Measurements from ENCODE around the gene GMPPB.
"Not testable (repeated sequence)": the region's sequence is repeated elsewhere in the genome, so short reads cannot be mapped to it uniquely, and the experiment has no call there.

Gene GMPPB

DNA sequence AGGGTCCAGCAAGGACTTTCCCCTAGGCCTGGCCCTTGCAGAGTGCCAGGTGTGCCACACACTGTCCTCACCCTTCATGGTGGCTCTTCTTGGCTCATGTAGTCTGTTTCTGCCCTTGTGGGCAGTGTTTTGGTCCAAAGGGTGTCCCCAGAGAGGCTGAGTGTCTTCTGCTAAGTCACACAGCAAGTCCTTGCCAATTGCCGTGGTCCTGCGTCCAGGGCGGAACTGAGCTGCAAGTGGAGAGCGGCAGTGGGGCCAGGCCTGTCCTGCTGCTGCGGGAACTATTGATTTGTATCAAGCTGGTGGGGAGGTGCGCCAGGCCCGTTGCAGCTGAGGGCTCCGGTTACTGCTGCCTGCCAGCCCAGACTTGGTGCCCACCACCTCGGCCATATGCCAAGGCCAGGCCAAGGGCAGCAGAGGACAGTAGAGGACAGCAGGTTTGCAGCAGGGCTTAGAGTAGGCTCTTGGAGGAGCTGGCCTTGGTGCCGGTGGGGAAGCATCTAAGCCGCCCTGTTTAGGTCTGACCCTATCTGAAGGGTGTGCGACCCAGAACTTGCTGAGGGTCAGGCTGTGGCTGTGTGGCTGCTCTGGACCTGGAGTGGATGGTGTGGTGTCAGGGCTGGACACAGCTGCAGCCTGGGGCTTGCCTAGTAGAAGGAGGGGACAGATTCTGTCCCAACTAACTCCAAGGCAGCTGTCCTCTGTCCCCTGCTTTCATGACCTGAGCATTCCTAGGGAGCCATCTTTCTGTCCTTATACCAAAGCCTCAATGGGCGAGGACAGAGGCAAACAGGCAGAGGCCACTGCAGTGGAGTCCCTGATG, 8.8 kb downstream of the GMPPB start:
- no peak for DNase-seq (ENCODE audit: low read depth in 2 of 3, low spot score in 2 of 3)

GRCh38 chr3:49713336-49714105, 10.2 kb downstream of the GMPPB start:
- DNase-seq (ENCODE audit: low read depth in 2 of 3, low spot score in 2 of 3) = no peak

DNA sequence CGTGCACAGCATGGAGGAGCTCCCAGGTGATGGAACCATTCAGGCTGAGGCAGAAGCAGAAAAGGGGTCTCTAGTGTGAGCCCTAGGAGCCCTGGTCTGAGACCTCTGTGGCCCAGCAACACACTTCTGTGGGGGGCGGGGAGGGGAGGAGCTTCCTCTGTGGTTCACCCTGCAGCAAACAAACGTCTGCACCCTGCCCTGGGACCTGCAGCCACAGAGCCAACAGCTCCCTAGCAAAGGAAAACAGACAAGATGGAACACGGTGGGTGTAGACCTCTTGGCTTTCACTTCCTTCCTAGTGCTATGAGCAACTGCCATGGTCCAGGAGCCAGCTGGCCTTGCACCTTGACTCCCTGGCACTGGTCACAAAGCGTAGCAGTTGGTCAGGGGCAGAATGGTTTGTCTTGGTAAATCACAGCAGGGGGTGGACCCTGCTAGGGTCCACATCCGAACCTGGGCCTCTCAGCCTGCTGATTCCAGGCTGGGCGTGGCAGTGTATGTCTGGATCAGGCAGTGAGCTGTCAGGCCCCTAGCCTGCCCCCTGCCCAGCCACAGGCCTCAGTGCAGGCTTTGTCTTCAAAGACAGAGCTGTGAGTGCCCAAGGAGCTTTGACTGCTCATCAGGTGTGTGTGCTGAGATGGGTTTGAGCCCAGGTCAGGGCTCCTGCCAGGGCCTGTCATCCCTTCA, 11.0 kb downstream of the GMPPB start:
- no peak for DNase-seq (ENCODE audit: low read depth in 2 of 3, low spot score in 2 of 3)

DNA sequence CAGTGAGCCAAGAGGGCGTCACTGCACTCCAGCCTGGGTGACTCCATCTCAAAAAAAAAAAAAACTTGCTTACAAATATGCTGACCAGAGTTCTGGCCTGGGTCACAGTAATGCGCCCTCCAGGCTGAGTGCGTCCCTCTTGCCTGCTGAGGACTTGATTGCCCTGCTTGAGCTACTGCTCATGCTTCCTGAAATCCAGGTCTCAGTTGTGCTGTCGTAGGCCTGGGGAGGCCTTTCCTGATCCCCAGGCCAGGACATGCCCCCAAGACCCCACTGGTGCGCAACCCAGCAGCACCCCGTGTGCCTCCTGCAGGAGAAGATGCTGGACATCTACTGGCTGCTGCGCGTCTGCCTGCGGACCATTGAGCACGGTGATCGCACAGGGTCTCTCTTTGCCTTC, 11.6 kb downstream of the GMPPB start:
- DNase-seq (ENCODE audit: low read depth in 2 of 3, low spot score in 2 of 3) = no peak

DNA sequence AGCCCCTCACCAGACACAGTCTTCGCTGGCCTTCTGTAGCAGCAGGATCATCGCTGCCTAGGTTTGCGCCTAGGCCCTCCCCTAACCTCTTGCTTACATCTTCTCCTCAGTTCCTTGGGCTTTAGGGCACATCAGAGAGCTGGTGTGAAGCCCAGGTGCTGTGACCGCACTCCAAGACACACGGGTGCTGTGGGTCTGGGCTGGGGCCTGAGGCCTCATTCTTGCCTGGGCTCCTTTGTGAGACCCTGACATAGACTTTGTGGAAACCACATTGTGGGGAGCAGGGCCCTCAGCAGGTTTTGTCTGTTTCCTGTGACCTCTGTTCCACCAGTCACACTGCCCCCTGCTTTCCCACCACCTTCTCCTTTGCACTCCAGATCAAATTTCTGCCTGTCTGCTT, 12.3 kb downstream of the GMPPB start:
- DNase-seq (ENCODE audit: low read depth in 2 of 3, low spot score in 2 of 3) = no peak

GRCh38 chr3:49709852-49710251, 13.9 kb downstream of the GMPPB start:
- DNase-seq (ENCODE audit: low read depth in 2 of 3, low spot score in 2 of 3) = no peak

- DNase-seq (ENCODE audit: low read depth in 2 of 3, low spot score in 2 of 3) = no peak
Measured at GRCh38 chr3:49707113-49707480, 16.7 kb downstream of the GMPPB start.

DNA sequence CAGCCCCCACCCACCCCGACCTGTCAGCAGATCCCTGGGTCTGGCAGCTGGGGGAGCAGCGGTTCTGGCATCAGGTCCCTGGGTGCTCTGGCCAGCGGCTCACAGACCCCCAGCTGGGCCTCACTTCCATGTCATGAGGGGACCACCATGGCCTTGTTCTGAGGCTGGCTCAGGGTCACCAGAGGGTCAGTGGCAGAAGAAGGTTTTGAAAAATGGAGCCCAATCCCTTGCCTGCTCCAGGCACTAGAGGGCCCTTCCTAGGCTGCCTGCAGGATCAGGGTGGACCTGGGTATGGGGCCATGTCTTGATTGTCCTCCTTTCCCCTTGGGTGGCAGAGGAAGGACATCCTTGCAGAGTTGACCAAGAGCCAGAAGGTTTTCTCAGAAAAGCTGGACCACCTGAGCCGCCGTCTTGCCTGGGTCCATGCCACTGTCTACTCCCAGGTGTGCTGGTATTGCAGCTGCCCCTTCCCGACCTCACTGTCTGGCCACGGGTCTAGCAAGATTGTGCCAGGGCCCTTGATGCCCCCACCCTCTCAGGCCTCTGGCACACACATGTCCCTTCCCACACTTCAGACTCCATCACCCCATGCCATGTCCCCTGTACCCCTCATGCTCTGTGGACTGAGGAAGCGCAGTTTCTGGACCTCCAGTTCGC, 17.2 kb downstream of the GMPPB start:
- DNase-seq (ENCODE audit: low read depth in 2 of 3, low spot score in 2 of 3) = no peak

DNA sequence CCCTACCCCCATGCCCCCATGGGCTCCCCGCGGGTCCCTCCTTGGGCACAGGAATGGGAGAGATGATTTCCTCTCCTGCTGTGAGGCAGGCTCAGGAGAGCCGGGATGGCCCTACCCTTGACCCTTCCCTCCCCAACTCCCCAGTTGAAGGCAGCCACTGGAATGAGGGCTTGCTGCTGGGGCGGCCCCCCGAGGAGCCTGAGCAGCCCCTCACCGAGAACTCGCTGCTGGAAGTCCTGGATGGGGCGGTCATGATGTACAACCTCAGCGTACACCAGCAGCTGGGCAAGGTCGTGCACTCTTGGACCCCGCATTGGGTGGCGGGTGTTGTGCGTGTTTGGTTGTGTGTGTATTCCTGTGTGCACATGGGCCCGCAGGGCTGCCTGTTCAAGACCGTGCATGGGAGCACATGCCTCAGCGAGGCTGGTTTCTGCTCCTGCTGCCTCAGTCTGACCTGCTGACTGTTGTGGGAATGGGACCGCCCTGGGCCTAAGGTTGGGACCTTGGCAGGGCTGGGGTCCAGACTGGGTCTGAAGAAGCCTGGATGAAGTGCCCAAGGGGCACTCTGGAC, 18.3 kb downstream of the GMPPB start:
- DNase-seq (ENCODE audit: low read depth in 2 of 3, low spot score in 2 of 3) = no peak

GRCh38 chr3:49704629-49705028, 19.1 kb downstream of the GMPPB start:
- no peak for DNase-seq (ENCODE audit: low read depth in 2 of 3, low spot score in 2 of 3)

- no peak for DNase-seq (ENCODE audit: low read depth in 2 of 3, low spot score in 2 of 3)
Measured at GRCh38 chr3:49703956-49704355, 19.8 kb downstream of the GMPPB start.

DNA sequence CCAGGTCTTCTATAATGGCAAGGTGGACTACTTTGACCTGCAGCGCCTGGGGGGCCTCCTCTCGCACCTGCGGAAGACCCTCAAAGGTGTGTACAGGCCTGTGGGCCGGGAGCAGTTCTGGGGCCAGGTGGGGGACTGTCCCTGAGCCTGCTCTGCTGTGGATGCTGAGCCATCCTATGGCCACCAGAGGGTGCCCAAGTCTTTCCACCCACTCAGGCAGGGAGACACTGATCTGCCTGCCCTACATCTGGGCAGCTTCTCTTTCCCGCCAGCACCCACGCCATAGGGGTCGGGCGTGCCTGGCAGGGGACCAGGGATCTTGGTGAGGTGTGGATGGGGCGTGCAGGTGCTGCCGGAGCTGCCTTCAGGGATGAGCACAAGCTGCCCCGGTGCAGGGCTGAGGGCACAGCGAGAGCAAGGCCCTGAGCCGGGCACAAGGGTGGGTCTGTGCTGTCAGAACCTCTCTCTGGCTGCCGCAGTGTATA, 20.3 kb downstream of the GMPPB start:
- no peak for DNase-seq (ENCODE audit: low read depth in 2 of 3, low spot score in 2 of 3)

DNA sequence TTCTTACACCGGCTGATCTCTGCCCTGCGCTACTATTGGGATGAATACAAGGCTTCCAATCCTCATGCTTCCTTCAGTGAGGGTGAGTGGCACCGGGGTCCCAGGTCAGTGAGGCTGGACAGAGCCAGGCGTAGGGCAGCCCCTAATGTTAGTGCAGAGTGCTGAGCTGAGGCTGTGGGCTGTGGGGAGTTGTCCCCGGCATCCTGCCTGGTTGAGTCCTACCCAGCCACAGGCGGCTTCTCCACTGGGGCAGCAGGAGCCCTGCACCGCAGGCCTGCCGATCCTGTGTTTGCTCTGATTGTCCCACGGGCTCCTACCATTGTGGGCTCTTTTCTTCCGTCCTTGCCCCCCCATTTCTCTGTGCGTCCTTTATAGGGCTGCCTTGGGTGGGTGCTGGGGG, 21.1 kb downstream of the GMPPB start:
- DNase-seq (ENCODE audit: low read depth in 2 of 3, low spot score in 2 of 3) = no peak

DNA sequence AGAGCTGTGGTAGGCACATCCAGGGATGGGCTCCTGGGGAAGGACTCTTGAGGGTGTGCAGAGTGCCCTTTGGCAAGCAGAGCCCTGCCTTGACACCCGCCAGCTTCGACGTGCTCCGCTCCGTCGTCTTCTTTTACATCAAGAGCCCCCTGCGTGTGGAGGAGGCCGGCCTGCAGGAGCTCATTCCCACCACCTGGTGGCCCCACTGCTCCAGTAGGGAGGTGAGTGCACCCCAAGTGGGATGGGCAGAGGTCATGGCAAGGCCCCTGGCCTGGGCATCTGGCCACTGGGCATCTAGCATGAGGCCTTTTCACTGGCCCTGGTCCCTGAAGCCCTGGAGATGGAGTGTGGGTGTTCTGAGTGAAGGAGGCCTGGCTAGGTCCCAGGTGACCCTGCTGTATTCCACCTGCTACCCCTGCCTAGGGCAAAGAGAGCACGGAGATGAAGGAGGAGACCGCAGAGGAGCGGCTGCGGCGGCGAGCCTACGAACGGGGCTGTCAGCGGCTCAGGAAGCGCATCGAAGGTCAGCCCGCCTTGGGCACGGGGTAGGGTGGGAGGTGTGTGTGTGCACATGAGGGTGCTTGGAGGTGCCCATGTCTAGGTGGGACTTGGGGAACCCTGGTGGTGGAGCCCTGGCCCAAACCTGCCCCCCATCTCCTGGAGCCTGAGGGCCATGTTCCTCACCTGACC, 22.2 kb downstream of the GMPPB start:
- DNase-seq (ENCODE audit: low read depth in 2 of 3, low spot score in 2 of 3) = no peak

DNA sequence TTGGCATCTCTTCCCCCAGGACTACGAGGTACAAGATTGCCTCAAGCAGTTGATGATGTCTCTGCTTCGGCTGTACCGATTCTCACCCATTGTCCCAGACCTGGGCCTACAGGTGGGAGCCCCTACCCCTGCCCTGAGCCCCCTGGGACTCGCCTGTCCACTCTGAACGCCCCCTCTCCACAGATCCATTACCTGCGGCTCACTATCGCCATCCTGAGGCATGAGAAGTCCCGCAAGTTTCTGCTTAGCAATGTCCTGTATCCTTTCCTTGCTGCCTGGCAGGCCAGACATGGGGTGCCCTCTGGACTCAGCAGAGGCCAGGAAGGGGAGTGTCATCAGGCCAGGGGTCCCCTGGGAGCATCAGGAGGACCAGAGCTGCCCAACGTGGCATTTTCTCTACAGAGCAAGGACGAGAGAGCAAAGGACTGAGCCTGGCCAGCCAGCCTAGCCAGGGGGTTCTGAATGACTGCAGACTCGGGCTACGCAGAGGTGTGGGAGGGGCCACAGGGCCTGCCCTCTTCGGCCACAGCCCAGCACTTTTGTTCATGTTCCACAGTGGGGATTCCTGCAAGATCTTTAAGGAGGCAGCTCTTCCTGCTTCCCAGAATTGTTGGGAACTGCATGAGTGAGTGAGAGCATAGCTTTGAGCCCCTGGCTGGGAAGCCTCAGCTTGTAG, 23.2 kb downstream of the GMPPB start:
- DNase-seq (ENCODE audit: low read depth in 2 of 3, low spot score in 2 of 3) = no peak

- DNase-seq (ENCODE audit: low read depth in 2 of 3, low spot score in 2 of 3) = no peak
Measured at GRCh38 chr3:49700014-49700413, 23.7 kb downstream of the GMPPB start.

GRCh38 chr3:49699281-49699979, 24.3 kb downstream of the GMPPB start:
- no peak for DNase-seq (ENCODE audit: low read depth in 2 of 3, low spot score in 2 of 3)

GRCh38 chr3:49695350-49696015, 28.3 kb downstream of the GMPPB start:
- not testable (repeated sequence) for DNase-seq (ENCODE audit: low read depth in 2 of 3, low spot score in 2 of 3)

Measured in activated CD8-positive, alpha-beta memory T cell treated with anti-CD3 and anti-CD28 coated beads for 48 hours (primary cell).